H9 (cell line): Measurements from ENCODE around the gene ANKH. TPM values are rescaled to one million over a fixed set of nuclear protein-coding genes. Genes with fewer than 3 reads are reported as not detected.

ENCODE experiments used
- DNase-seq: peaks from one replicate; pipeline ENCODE4 v3.0.0-alpha.2; 2017
- H2AFZ ChIP-seq: one replicate; pipeline ENCODE4 v1.6.1; 2013; ENCODE audit warnings: mild to moderate bottlenecking, low read length, control low read depth, moderate library complexity
- H2AK5ac ChIP-seq: 2 replicates; pipeline ENCODE4 v1.6.1; 2013; ENCODE audit warnings: low read length, control low read depth, mixed read lengths; ENCODE audit not compliant: insufficient read length
- H2BK120ac ChIP-seq: one replicate; pipeline ENCODE4 v1.6.1; 2013; ENCODE audit warnings: low read depth, mild to moderate bottlenecking, low read length, control low read depth, inconsistent platforms; ENCODE audit not compliant: poor library complexity, severe bottlenecking
- H2BK12ac ChIP-seq: 2 replicates; pipeline ENCODE4 v1.6.1; 2013; ENCODE audit warnings: low read length, control low read depth, mixed read lengths, low read depth; ENCODE audit not compliant: insufficient read length
- H2BK15ac ChIP-seq: 2 replicates; pipeline ENCODE4 v1.6.1; 2013; ENCODE audit warnings: low read depth, low read length, control low read depth
- H2BK20ac ChIP-seq: one replicate; pipeline ENCODE4 v1.6.1; 2013; ENCODE audit warnings: low read depth, mild to moderate bottlenecking, low read length, control low read depth, inconsistent platforms; ENCODE audit not compliant: poor library complexity, severe bottlenecking
- H2BK5ac ChIP-seq: 2 replicates; pipeline ENCODE4 v1.6.1; 2013; ENCODE audit warnings: low read length, control low read depth, mixed read lengths; ENCODE audit not compliant: insufficient read length
- H3K14ac ChIP-seq: 2 replicates; pipeline ENCODE4 v1.6.1; 2013; ENCODE audit warnings: low read length, control low read depth; ENCODE audit not compliant: insufficient read depth
- H3K18ac ChIP-seq: 2 replicates; pipeline ENCODE4 v1.6.1; 2013; ENCODE audit warnings: low read depth, mild to moderate bottlenecking, mixed read lengths, low read length, control low read depth; ENCODE audit not compliant: insufficient read length
- H3K23ac ChIP-seq: 2 replicates; pipeline ENCODE4 v1.6.1; 2013; ENCODE audit warnings: low read length, control low read depth, mixed read lengths, low read depth; ENCODE audit not compliant: insufficient read length
- H3K23me2 ChIP-seq: 2 replicates; pipeline ENCODE4 v1.6.1; 2013; ENCODE audit warnings: low read depth, mild to moderate bottlenecking, mixed read lengths, low read length, control low read depth; ENCODE audit not compliant: insufficient read length, poor library complexity, severe bottlenecking
- H3K27ac ChIP-seq: 2 replicates; pipeline ENCODE4 v1.5.1; 2013; ENCODE audit warnings: low read length, control low read depth, mixed read lengths, low read depth; ENCODE audit not compliant: insufficient read length
- H3K27me3 ChIP-seq: 2 replicates; pipeline ENCODE4 v1.6.1; 2013; ENCODE audit warnings: low read length, control low read depth, inconsistent platforms; ENCODE audit not compliant: insufficient read depth
- H3K4ac ChIP-seq: 2 replicates; pipeline ENCODE4 v1.6.1; 2013; ENCODE audit warnings: low read depth, mild to moderate bottlenecking, control low read depth, inconsistent platforms, low read length, moderate library complexity
- H3K4me1 ChIP-seq: 2 replicates; pipeline ENCODE4 v1.6.1; 2013; ENCODE audit warnings: low read length, control low read depth, inconsistent platforms; ENCODE audit not compliant: insufficient read depth
- H3K4me2 ChIP-seq: 2 replicates; pipeline ENCODE4 v1.6.1; 2013; ENCODE audit warnings: low read length, control low read depth, mixed read lengths; ENCODE audit not compliant: insufficient read length, insufficient read depth
- H3K56ac ChIP-seq: 2 replicates; pipeline ENCODE4 v1.6.1; 2013; ENCODE audit warnings: low read depth, mild to moderate bottlenecking, mixed read lengths, low read length, control low read depth; ENCODE audit not compliant: insufficient read length
- H3K79me1 ChIP-seq: 2 replicates; pipeline ENCODE4 v1.6.1; 2013; ENCODE audit warnings: low read depth, mild to moderate bottlenecking, moderate library complexity, low read length, control low read depth, inconsistent platforms; ENCODE audit not compliant: insufficient read depth, poor library complexity, severe bottlenecking
- H3K79me2 ChIP-seq: 2 replicates; pipeline ENCODE4 v1.6.1; 2013; ENCODE audit warnings: low read length, control low read depth, inconsistent platforms; ENCODE audit not compliant: insufficient read depth
- H3K9ac ChIP-seq: 2 replicates; pipeline ENCODE4 v1.6.1; 2013; ENCODE audit warnings: low read length, control low read depth, mixed read lengths; ENCODE audit not compliant: insufficient read length; ENCODE audit errors: extremely low read depth
- H3K9me3 ChIP-seq: one replicate; pipeline ENCODE4 v1.6.1; 2013; ENCODE audit warnings: low read depth, low read length, inconsistent platforms; ENCODE audit not compliant: control insufficient read depth
- H3T11ph ChIP-seq: one replicate; pipeline ENCODE4 v1.6.1; 2013; ENCODE audit warnings: mild to moderate bottlenecking, low read length, control low read depth, inconsistent platforms
- H4K20me1 ChIP-seq: one replicate; pipeline ENCODE4 v1.6.1; 2013; ENCODE audit not compliant: control insufficient read depth, insufficient read length, insufficient read depth
- H4K5ac ChIP-seq: 2 replicates; pipeline ENCODE4 v1.6.1; 2013; ENCODE audit warnings: low read depth, mild to moderate bottlenecking, mixed read lengths, low read length, control low read depth; ENCODE audit not compliant: insufficient read length
- H4K8ac ChIP-seq: replicated peaks from 2 replicates; pipeline ENCODE4 v1.6.1; 2013; ENCODE audit warnings: low read length, control low read depth, mixed read lengths, low read depth; ENCODE audit not compliant: insufficient read length
- H4K91ac ChIP-seq: 2 replicates; pipeline ENCODE4 v1.6.1; 2013; ENCODE audit warnings: low read depth, mild to moderate bottlenecking, moderate library complexity, mixed read lengths, low read length, control low read depth; ENCODE audit not compliant: insufficient read length
- H3K27ac Mint-ChIP-seq, 3 experiments: 2 replicates in 2 of 3; 3 replicates in 1 of 3; pipeline ENCODE4 v1.8.0; 2020 to 2021; ENCODE audit warnings: mixed read lengths in 3 of 3, mild to moderate bottlenecking in 1 of 3, moderate library complexity in 1 of 3
- H3K27me3 Mint-ChIP-seq: 2 replicates; pipeline ENCODE4 v1.8.0; 2021; ENCODE audit warnings: low read depth, mild to moderate bottlenecking, moderate library complexity, mixed read lengths
- H3K36me3 Mint-ChIP-seq, 3 experiments: 2 replicates in 2 of 3; 3 replicates in 1 of 3; pipeline ENCODE4 v1.8.0; 2020 to 2021; ENCODE audit warnings: low read depth in 3 of 3, mixed read lengths in 3 of 3; ENCODE audit not compliant: insufficient read depth in 1 of 3
- H3K4me1 Mint-ChIP-seq, 2 experiments: 2 replicates each; pipeline ENCODE4 v1.8.0; 2020; ENCODE audit warnings: mixed read lengths in 2 of 2
- H3K4me3 Mint-ChIP-seq, 2 experiments: 2 replicates in 1 of 2; 3 replicates in 1 of 2; pipeline ENCODE4 v1.8.0; 2020 to 2021; ENCODE audit warnings: mild to moderate bottlenecking in 2 of 2, mixed read lengths in 2 of 2, moderate library complexity in 1 of 2
- H3K9me3 Mint-ChIP-seq, 2 experiments: 2 replicates in 1 of 2; 3 replicates in 1 of 2; pipeline ENCODE4 v1.8.0; 2020; ENCODE audit warnings: mild to moderate bottlenecking in 2 of 2, mixed read lengths in 2 of 2, moderate library complexity in 1 of 2
- WGBS: extraction: QIAGEN DNeasy Blood & Tissue Kit; methylation state at CpG from one replicate; pipeline ENCODE4 v1.1.7; 2013; ENCODE audit warnings: missing lambda C conversion rate, low lambda C conversion rate, mixed read lengths; ENCODE audit not compliant: insufficient read length; ENCODE audit errors: extremely low coverage; 5-methylcytosine and 5-hydroxymethylcytosine counted together
- total RNA-seq: library from RNA; stranded (reverse); gene quantifications from 2 replicates; pipeline ENCODE4 v1.2.1, GENCODE V29; 2021
- TF ChIP-seq, protein P1 (sequence below): fragments of 200-600 bp; sonication (generic); conservative IDR thresholded peaks from 3 replicates; pipeline ENCODE4 v1.8.0; 2021; ENCODE audit warnings: antibody characterized with exemption, mild to moderate bottlenecking

The ANKH gene
- total RNA-seq, 1 experiment from 2014 or later = 9.6 TPM

DNA sequence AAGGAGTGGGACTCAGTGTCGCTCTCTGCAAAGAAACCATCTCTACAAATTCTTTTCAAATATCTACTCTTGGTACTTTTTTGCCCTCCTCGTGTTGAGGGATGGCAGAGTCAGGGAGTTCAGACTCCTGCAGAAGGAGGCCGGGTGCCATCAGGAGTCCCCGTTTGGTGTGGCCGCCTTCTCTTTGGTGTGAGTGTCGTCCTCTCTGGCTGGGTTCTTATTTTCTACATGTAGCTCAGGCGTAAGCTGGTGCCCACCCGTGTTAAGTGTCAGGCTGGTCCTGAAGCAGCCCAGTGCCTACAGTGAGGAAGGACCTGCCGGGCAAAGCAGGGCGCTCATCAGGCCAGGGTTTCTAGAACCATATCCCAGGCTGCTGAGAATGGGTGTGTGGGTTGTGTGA lies 170.0 kb downstream of the ANKH start:
- TF ChIP-seq, protein P1, sequence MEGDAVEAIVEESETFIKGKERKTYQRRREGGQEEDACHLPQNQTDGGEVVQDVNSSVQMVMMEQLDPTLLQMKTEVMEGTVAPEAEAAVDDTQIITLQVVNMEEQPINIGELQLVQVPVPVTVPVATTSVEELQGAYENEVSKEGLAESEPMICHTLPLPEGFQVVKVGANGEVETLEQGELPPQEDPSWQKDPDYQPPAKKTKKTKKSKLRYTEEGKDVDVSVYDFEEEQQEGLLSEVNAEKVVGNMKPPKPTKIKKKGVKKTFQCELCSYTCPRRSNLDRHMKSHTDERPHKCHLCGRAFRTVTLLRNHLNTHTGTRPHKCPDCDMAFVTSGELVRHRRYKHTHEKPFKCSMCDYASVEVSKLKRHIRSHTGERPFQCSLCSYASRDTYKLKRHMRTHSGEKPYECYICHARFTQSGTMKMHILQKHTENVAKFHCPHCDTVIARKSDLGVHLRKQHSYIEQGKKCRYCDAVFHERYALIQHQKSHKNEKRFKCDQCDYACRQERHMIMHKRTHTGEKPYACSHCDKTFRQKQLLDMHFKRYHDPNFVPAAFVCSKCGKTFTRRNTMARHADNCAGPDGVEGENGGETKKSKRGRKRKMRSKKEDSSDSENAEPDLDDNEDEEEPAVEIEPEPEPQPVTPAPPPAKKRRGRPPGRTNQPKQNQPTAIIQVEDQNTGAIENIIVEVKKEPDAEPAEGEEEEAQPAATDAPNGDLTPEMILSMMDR = no peak
- peaks cover 2% of the 10 kb centered on the region in 2 experiments; a peak in 2 of 4 replicates for H3K4me1 Mint-ChIP-seq
- peak overlapping the region in 1 of 3 experiments; percentile 53; a peak in 3 of 7 replicates for H3K27ac Mint-ChIP-seq
- Histone ChIP-seq H2BK12ac (no peak overlapping the region), H4K91ac (no peak overlapping the region), H3K4me1 (no peaks in the 10 kb centered on the region), H3K79me1 (no peaks in the 10 kb centered on the region), H2BK15ac (no peak overlapping the region), H4K20me1 (peaks cover 2% of the 10 kb centered on the region), H3K23ac (no peak overlapping the region), H4K5ac (no peak overlapping the region), H3K27ac (no peak overlapping the region), H2AK5ac (no peak overlapping the region), H2BK20ac (no peak overlapping the region), H3K14ac (no peak overlapping the region), H3K79me2 (no peaks in the 10 kb centered on the region), H4K8ac (no peak overlapping the region), H3T11ph (no peak overlapping the region), H3K27me3 (no peaks in the 10 kb centered on the region), H3K23me2 (no peaks in the 10 kb centered on the region), H3K9ac (no peak overlapping the region), H2AFZ (no peak overlapping the region), H3K9me3 (no peaks in the 10 kb centered on the region), H3K18ac (no peak overlapping the region), H3K4me2 (no peak overlapping the region), H3K56ac (no peak overlapping the region), H2BK120ac (no peak overlapping the region), H2BK5ac (no peak overlapping the region), H3K4ac (no peak overlapping the region)
- peaks cover 8 to 52% (median 12%) of the 10 kb centered on the region in 3 experiments; a peak in 6 of 7 replicates for H3K36me3 Mint-ChIP-seq
- no peak for DNase-seq
- no peaks in the 10 kb centered on the region for H3K9me3 Mint-ChIP-seq
- WGBS = no CpG with 5 or more reads among the region's 10 CpGs
- H3K4me3 Mint-ChIP-seq = no peak overlapping the region
- H3K27me3 Mint-ChIP-seq = no peaks in the 10 kb centered on the region
